Tongue (tissue), 2 donors: ENCODE data around the gene FAM83C. TPM values are rescaled to one million over a fixed set of nuclear protein-coding genes. Genes with fewer than 3 reads are reported as not detected.

Source experiments
- DNase-seq: peaks from one replicate; pipeline ENCODE4 v3.0.0-alpha.2; 2015
- total RNA-seq: library from RNA; depleted of rRNA; stranded (reverse); fragments of >200 nt; gene quantifications from one replicate; pipeline ENCODE4 v1.2.3, GENCODE V29; 2014

FAM83C gene
- total RNA-seq, 1 donor from 2014 or later = 2.2 TPM

- DNase-seq = no peak
These were observed 6.0 kb upstream of the FAM83C start for GRCh38 chr20:35298264-35298663.

DNA sequence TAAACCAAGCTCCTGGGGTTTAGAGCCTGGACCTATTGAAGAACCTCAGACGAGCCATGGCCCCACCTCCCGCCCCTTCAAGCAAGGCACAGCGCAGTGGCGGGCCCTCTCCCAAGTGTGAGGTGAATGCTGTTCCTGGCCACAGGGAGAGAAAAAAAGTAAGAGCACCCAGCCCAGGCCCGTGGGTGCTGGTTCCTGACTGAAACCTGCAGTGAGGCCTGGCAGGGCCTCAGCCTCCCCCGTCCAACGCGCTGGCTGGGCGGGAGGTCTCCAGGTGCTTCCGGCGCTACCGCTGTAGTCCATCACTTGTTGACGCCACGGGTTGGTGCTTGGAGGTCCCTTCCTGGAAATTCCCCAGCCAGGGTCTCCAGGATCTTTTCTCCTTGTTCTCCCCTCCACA is 5.5 kb upstream of the FAM83C start:
- no peak for DNase-seq

DNA sequence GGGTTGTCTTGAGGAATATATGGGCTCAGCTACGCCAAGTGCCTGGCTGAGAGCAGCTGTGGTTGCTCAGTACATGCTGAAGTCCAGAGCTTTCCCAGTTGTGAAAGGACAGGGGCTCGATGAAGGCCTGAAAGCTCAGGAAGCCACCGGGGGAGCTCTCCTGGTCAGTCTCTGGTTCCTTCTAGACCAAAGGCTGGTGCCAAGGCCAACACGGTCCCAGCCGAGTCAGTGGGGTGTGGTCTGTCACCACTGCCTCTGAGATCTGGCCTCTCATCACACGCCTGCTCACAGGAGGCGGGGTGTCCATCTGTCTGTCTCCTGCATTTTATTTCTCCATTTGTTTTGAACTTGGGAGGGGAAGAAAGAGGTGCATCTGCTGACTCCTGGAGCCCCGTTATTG is 4.9 kb upstream of the FAM83C start:
- DNase-seq = no peak

DNA sequence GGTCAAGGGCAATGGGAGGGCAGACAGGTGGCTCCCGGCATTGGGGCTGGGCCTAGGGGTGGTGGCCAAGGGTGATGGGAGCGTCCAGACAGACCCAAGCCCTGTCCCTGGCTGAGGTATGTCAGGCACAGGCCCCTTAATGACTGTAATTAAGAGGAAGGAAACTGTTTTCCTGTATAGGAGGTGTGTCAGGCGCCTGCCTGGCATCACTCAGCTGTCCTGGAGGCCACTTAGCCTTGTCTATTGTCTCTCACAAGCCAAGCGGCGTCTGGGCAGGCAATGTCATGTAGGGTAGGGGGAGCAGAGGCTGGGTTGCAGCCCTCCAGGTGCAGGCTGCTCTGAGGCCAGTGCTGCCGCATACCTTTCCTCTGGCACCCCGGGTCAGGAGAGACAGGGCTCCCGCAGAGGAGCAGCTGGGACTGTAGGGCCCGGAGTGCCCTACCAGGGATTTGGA is 3.9 kb upstream of the FAM83C start:
- no peak for DNase-seq

DNA sequence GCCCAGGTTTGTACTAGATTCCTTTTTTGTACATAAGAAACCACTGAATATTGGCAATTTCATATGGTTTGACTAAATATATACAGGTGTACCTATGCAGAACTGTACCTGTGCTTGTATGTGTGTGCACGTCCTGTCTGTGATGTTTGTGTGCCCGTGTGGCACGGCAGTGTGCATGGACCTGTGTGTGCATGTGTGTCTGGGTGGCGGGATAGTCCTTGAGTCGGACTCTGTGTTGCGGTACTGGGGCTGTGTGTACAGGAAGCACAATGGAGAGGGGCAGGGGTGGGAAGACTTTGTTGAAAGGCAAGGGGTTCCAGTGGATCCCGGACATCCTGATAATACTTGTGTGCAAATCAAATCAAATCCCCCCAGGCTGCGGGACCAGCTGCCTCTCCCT is 3.4 kb upstream of the FAM83C start:
- no peak for DNase-seq

DNA sequence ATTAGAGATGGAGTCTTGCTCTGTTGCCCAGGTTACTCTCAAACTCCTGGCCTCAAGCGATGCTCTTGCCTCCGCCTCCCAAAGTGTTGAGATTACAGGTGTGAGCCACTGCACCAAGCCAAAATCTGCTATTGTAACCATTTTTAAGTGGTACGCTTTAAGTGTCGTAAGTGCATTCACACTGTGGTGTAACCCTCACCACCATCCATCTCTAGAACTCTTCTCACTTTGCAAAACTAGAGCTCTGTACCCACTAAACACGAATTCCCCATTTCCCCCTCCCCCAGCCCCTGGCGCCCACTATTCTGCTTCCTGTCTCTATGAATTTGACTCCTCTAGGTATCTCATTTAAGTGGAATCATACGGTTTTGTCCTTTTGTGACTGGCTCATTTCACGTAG is 2.8 kb upstream of the FAM83C start:
- no peak for DNase-seq

- DNase-seq = no peak
These were observed 2.1 kb upstream of the FAM83C start for GRCh38 chr20:35294293-35294685.

DNA sequence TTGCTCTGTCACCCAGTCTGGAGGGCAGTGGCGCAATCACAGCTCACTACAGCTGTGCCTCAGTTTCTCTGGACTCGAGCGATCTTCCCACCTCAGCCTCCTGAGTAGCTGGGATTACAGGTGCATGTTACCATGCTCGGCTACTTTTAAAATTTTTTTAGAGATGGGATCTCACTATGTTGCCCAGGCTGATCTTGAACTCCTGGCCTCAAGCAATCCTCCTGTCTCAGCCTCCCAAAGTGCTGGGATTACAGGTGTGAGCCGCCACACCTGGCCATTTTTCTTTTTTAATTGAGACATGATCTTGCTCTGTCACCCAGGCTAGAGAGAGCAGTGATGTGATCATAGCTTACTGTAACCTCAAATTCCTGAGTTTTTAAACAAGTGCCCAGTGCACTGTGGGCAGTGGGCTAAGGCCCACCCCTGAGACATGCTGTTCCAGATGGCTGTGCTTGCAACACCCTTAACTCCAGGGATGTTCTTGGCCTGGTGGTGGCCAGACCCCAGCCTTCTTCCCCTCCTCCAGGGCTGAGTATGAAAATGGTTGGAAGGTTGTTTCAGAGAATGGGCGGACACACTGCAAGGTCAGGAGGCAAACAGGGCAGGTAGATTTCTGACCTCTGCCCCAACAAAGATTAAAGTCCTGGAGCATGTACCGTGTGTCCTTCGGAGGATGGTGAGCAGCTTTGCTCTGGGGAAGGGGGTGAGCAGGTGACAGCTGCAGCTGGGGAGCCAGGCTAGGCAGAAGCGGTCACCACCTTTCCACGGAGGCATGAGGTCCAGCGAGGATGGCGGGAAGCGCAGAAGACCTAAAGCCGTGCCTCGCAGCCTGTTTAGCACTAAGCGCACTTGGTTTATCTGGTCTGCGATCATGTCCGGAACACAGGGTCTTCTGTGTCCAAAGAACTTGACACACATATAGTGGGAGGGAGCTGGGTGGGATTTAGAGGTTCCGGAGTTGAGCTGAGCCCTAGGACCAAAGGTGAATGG is 1.4 kb upstream of the FAM83C start:
- DNase-seq = no peak

DNA sequence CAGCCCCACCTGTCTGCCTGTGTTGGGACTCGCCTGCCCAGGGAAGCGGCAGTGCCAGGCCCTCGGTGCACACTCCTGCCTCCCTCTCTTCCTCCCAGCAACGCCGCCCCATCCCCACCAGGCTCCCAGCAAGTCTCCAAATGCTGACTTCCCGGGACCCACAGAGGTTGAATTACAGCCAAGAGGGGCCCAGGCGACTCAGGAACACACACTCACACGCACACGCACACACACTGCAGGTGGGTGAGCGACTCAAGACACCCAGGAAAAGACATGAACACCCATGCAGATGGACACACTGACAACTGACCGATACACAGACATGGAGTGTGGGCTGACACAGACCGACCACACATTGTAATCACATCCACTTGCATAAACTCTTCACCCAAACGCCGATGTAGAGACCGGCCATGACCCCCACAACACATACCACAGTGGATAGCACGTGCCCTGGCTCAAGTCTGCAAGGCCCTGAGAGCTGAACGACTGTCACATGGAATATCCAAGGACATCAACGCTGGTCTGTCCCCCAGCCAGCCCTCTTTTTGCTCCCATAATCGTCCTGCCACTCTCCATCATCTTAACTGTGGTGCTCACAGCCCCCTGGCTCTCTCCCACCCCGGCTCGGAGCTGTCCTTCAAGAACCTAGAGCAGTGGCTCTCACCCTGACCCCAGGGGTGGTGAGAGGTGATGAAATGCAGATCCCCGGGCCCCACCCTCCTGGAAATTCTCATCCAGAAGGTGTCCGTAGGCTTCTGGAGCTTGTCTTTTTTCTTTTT is 470 bp upstream of the FAM83C start:
- no peak for DNase-seq

- DNase-seq = no peak
These were observed 1.3 kb downstream of the FAM83C start for GRCh38 chr20:35290887-35291417.

- no peak for DNase-seq
These were observed 1.9 kb downstream of the FAM83C start for GRCh38 chr20:35290186-35290886.

DNA sequence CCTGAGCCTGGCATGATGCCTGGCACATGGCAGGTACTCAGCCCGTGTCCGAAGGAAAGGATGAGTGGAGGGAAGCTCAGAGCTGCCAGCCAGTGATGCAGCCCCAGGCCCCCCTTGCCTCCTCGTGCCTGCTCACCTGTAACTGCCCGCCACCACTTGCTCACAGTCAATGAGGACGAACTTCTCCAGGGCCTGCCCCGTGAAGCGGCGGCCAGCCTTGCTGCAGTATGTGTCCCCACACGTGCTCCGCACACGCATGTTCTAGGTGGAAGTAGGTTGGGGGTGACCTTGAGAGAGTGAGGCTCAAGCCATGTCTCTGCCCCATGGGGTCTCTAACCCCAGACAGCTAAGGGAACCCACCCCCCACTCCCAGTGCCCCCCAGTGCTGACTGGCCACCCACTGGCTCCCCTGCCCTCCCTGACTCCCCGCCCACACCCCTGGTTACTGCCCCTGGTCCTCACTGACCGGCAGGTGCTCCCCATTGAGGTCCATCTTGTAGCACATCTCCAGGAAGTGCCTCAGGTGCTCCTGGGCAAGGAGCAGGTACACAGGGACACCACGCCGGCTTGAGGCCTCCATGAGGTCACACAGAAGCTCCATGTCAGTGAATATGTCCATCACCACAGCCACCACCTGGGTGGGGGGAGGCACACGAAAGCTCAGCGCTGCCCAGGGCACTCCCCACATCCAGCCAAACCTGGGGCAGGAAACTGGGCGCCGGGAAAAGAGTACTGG is 3.7 kb downstream of the FAM83C start:
- DNase-seq = no peak

- DNase-seq = no peak
These were observed 4.5 kb downstream of the FAM83C start for GRCh38 chr20:35287509-35288324.

DNA sequence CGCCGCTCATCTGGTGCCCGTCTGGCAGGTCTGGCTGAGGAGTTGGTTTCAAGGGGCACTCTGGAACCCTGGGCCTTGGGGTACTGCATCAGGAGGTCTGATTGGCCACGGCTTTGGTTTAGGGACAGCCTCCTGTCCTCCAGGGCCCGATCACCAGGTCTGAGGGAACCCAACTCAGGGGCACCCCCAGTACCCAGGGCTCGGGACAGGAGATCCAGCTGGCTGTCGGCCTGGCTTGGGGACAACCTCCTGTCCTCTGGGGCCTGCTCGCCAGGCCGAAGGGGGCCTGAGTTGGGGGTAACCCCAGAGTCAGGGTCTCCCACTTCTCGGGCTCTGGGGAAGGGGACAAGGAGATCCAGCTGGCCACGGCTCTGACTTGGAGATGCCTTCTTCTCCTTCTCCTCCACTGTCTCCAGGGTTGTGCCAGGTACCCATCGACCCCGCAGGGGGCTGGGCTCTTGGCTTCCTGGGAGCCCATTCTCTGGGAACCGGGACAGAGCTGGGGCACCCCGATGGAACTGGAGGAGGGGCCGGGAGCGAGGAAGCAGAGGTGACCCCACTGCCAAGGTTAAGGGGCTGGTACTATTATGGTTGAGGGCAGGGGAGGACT is 5.2 kb downstream of the FAM83C start:
- DNase-seq = no peak

DNA sequence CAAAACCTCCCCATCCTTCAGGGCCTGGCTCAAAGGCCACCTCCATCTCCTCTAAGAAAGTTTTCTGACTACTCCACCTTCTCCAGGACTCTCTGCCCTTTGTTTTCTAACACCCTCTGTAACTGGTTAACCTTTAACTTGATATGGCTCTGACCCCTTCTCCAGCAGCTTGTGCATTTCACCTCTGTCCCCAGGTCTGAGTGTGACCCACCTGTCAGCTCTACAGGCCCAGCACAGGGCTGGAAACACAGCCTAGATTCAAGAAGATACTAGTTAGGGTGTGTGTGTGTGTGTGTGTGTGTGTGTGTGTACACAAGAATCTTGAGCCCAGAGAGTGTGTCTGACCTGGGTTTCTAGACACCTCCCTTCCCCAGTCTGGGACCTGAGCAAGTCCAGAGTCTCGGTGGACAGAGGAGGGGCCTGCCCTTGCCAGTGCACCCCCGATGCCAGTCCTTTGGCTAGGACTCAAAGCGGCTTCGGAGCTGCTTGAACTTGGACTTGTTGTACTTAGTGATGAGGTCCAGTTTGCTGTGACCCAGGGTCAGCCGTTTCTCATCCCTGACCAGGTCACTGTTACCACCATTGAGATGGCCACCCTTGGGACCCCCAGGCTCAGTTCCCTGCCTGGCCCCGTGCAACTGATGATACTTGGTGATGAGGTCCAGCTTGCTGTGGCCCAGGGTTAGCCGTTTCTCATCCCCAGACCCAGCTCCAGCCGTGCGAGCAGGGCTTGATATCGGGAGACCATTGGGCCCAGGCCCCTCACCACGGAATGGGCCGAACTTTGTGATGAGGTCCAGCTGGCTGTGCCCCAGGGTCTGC is 5.9 kb downstream of the FAM83C start:
- no peak for DNase-seq

DNA sequence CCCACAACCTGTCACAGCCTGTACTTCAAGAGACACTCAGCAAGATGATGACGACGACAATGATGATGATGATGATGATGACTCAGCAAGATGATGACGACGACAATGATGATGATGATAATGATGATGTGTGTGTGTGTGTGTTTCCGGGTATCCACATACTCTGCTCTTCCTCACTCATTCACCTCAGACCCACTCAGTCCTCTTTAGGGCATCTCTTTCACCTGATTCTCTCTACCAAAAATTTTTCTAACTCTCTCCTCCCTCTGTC is 6.5 kb downstream of the FAM83C start:
- no peak for DNase-seq

DNA sequence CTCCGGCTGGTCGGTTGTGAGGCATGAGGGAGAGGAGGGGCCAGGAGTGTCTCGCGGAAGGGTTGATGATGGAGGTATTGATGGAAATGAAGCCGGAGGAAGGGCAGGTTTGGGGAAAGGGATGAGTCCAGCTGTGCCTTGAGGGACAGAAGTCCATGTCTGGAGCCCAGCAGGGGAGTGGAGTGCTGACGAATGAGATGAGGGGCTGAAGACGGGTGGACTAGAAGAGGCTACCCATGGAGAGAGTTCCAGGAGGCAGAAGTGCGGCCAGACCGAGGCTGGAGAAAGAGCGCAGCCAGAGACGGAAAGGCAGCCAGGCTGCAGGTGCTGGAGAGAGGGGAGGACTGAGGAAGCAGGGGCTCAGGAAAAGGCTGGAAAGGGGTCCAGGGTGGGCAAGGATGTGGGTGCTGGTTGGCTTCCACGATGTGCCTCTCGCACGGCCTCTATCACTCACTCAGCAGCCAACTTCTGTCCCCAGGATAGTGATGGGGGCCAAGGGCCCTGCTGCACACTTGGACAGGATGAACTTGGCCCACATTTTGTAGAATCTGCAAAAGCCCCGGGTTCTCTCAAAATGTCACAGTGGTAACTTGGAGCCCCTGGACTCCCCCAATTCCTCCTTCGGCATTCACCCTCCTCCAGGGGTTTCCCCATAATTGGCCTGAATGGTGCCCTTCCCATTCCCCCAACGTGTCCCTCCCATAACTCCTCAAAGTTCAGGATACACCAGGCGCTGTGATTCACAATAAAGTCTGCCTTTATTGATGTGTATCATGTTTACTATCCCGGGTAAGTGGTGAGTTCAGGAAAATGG is 7.0 kb downstream of the FAM83C start:
- DNase-seq = no peak

DNA sequence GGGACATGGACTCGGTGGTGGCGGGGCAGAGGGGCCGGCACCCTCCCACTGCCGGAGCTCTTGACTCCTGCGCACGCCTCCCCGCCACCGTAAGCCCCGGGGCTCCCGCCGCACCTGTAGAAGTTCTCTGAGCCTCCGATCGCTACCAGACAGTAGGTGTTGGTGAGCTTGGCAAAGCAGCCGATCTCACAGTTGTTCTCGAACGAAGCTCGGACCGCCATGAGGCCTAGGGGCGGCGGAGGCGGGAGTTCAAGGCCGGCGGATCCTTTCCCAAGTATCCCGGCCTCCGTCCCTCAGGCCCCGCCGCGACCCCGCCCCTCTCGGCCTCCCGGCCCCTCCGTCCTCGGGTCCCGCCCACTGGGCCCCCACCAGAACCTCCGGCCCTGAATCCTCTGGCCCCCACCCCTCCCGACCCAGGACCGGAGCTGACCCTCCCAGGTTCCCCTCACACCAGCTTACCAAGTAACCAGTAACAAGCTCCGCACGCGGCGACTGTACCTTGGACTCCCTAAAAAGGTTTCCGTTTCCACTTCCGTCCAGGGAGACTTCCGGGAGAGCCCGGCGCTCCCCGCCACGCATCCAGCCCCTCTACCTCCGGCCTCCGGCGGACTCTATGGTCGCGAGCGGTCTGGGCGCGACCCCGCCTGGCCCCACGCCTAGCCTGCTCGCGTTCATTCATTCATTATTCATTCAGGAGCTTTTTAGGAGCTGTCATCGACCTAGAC is 7.8 kb downstream of the FAM83C start, which contains the start of gene EIF6:
TSS of gene EIF6 (minus strand) at position 506 of the 725 bp plus-strand sequence. CDS start at position 221, 285 bp downstream.
- peak; percentile 91 for DNase-seq
